ENCODE data around the gene SELENOI.

GRCh38 chr2:26407526-26407925 lies 61.6 kb downstream of the SELENOI start:
- TF ChIP-seq CTCF (conservative IDR thresholded peaks at IDR 0.05 in 1 of 2, IDR thresholded peaks at IDR 0.05 in 1 of 2; ENCODE audit: extremely low read depth in 1 of 2, insufficient read depth in 1 of 2, low read depth in 1 of 2, low read length in 2 of 2) (no peak), EZH2 (IDR thresholded peaks at IDR 0.05; ENCODE audit: borderline replicate concordance, low read length) (no peak)

Data from mammary epithelial cell (primary cell).